GM03348 (cell line): ENCODE data around the gene TFB2M.
"Not testable (repeated sequence)": the region's sequence is repeated elsewhere in the genome, so short reads cannot be mapped to it uniquely, and the experiment has no call there.

ENCODE experiments used
- DNase-seq: peaks from one replicate; pipeline ENCODE4 v3.0.0; 2012; ENCODE audit warnings: low spot score

Gene TFB2M

GRCh38 chr1:246566128-246566812, at the start of gene TFB2M, which contains the start of gene CNST:
TFB2M (minus strand) TSS chr1:246566261; CDS start chr1:246566138, 123 bp downstream.
CNST (plus strand) TSS chr1:246566456; CDS start chr1:246591563, 25,107 bp downstream.
- peak; percentile 96 for DNase-seq

GRCh38 chr1:246613096-246613758, 47.2 kb upstream of the TFB2M start:
- DNase-seq = no peak

DNA sequence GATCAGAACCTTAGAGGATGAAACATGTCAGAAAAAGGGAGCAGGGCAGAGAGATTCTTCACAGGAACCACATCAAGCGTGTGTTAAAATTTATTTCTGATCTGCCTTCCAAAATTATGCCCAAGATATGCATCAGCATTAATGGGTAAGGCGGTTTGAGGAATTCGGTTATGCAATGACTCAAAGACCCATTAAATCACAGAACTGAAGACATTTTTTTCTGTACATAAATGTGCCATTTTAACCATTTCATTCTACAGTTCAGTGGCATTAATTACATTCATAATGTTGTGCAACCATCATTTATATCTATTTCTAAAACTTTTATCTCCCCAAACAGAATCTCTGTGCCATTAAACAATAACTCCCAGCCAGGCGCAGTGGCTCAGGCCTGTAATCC, 43.6 kb upstream of the TFB2M start:
- DNase-seq = peak; percentile 62

DNA sequence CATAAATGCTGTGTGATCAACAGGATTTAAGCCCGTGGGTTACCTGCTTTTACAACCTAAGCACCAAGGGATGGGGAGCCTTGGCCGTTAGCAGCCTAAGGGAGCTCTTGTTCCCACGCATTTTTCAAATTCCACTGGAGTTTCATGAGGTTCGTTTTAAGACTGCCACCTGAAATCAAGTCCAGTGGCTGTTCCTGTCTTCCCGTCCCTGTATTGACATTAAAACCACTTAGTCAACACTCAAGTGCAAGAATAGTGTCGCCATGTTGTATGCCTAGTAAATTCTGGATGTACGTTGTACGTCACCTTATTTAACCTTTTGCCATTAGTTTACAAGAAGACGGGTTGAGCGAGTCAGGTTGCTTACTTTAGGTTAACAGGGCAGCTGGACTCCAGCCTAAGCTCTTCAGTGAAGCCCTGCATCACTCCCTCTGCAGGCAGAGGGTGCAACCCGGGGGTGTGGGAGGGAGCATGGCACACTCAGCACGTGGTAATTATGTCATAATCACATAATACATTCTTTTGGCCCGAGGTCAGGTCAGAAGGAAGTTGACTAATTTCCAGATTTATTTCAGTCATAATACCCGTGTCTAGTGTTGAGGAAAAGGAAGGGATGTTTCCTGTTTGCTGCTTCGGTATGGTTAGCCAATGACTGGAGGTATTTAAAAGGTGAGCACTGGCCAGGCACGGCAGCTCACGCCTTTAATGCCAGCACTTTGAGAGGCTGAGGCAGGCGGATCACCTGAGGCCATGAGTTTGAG, 42.7 kb upstream of the TFB2M start:
- peak; percentile 86 for DNase-seq

- no peak for DNase-seq
Measured at GRCh38 chr1:246607462-246607861, 41.4 kb upstream of the TFB2M start.

DNA sequence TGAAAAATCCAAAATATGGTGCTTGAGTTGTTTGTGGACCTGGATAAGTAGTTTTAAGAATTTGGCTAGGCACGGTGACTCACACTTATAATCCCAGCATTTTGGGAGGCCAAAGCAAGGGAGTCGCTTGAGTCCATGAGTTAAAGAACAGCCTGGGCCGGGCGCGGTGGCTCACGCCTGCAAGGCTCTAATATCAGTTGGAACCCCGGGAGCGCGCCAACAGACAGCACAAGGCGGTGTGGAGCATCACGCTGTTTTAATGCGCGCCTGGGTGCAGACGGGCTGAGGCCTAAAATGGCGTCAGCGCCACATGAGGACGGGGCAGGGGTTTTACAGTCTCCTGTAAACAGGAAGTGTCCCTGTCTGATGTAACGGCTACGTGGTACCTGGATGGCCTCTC, 39.2 kb upstream of the TFB2M start:
- DNase-seq = not testable (repeated sequence)

- no peak for DNase-seq
Measured at GRCh38 chr1:246602194-246602593, 36.1 kb upstream of the TFB2M start.

DNA sequence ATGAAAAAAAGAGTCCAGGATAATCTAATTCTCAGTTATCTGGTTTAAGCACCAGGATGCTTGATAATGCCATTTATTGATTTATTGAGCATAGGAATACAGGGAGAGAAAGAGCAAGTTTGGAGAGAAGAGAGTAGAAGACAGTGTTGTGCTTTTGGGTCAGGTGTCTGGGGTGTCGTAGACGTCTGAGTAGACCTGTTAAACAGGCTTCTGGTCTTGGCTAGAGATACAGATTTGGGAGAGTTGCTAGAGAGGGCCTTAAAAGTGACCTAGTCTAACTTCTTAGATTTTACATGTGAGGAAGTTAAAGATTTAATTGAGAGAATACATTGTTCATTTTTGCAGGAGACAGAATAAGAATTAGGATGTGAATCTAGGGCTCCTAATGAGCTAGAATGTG, 34.5 kb upstream of the TFB2M start:
- DNase-seq = no peak

DNA sequence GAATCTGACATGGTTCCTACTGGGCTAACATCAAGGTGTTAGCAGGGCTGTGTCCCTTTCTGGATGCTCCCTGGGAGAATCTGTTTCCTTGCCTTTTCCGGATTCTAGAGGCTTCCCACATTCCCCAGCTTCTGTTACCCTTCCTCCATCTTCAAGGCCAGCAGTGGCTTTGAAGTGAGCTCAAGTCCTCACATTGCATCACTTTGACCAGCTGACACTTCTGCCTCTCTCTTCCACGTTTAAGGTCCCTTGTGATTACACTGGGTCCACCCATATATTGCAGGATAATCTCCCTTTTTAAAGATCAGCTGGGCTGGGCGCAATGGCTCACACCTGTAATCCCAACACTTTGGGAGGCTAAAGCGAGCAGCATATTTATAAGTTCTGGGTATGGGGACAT, 33.3 kb upstream of the TFB2M start:
- DNase-seq = no peak

GRCh38 chr1:246597971-246598370, 31.9 kb upstream of the TFB2M start:
- no peak for DNase-seq

DNA sequence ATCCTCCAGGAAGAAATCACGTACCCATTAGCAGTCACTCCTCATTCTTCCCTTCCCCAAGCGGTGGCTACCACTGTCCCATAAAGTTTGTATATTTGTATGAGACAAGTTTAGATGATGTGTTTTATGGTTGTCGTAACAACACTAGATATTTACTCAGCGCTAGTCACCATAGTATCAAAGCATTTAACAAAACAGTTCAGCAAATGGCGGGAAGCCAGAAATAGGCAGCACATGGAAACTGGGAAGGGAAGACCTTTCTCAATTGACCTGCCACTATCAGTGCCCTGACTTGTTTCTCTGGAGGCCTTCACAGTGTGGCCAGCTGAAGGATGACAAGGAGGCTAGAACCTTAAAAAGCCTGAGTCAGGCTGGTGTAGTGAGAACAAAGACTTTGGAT, 31.3 kb upstream of the TFB2M start:
- no peak for DNase-seq

DNA sequence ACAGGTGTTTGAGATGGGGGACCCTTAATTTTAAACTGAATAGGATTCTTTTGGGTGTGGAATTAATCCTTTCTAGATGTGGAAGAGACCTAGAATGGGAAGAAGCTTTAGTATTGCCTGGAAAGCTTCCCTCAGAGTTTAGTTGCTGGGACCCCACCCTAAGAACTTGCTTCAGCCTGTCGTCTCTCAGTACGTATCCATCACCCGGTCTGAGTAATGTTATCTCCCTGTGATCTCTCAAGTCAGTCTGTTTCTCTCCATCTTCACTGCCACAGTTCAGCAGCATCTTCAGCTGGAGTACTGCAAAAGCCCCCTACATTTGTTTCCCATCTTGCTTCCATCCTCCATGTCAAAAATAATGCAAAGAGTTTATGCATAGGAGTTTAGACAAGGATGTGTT, 29.1 kb upstream of the TFB2M start:
- DNase-seq = no peak

GRCh38 chr1:246592695-246593094, 26.6 kb upstream of the TFB2M start:
- peak; percentile 84 for DNase-seq

- DNase-seq = no peak
Measured at GRCh38 chr1:246591958-246592357, 25.9 kb upstream of the TFB2M start.

- DNase-seq = no peak
Measured at GRCh38 chr1:246591504-246591903, 25.4 kb upstream of the TFB2M start.

- DNase-seq = no peak
Measured at GRCh38 chr1:246591047-246591446, 25.0 kb upstream of the TFB2M start.

GRCh38 chr1:246589919-246590318, 23.9 kb upstream of the TFB2M start:
- DNase-seq = not testable (repeated sequence)

GRCh38 chr1:246588159-246588721, 22.2 kb upstream of the TFB2M start:
- peak; percentile 38 for DNase-seq

- peak; percentile 47 for DNase-seq
Measured at GRCh38 chr1:246587606-246588005, 21.5 kb upstream of the TFB2M start.

- DNase-seq = no peak
Measured at GRCh38 chr1:246587032-246587431, 21.0 kb upstream of the TFB2M start.

- peak; percentile 12 for DNase-seq
Measured at GRCh38 chr1:246583448-246584185, 17.6 kb upstream of the TFB2M start.

DNA sequence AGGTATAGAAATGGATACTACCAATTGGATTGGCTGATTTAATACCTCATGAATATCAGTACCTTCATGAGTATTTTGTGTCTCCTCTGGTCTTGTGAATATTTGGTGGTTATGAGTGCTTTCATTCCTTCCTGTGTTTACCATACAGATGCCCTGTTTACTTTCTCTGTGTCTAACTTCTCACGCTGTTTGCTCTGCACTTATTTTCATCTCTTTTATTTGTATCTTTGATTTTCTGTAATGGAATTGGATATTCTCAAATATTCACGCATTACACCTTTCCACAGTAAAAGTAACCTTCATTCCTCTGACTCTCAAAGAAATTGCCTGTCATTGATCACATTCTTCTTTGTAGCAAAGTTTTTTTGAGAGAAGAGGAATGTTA, 17.0 kb upstream of the TFB2M start:
- no peak for DNase-seq
